Muscle of leg (tissue), 11 donors: ENCODE measurements around the gene ATR. TPM values are rescaled to one million over a fixed set of nuclear protein-coding genes. Genes with fewer than 3 reads are reported as not detected.

Experiments
- DNase-seq: peaks from one replicate; pipeline ENCODE4 v3.0.0; 2013
- H3K27ac ChIP-seq: one replicate; pipeline ENCODE4 v1.5.1; 2013; ENCODE audit warnings: mild to moderate bottlenecking, low read length, control low read depth
- H3K27me3 ChIP-seq: one replicate; pipeline ENCODE4 v1.6.1; 2013; ENCODE audit warnings: low read length; ENCODE audit not compliant: control insufficient read depth, insufficient read depth
- H3K36me3 ChIP-seq: one replicate; pipeline ENCODE4 v1.6.1; 2013; ENCODE audit warnings: low read length; ENCODE audit not compliant: control insufficient read depth, insufficient read depth
- H3K4me1 ChIP-seq: one replicate; pipeline ENCODE4 v1.6.1; 2013; ENCODE audit warnings: low read length; ENCODE audit not compliant: control insufficient read depth, insufficient read depth
- H3K4me3 ChIP-seq: one replicate; pipeline ENCODE4 v1.5.1; 2013; ENCODE audit warnings: low read length, control low read depth
- H3K9me3 ChIP-seq: replicated peaks from 2 replicates; pipeline ENCODE4 v1.6.1; 2013; ENCODE audit warnings: low read depth, low read length; ENCODE audit not compliant: control insufficient read depth
- WGBS: methylation state at CpG from one replicate; pipeline ENCODE4 v1.1.5; 2013; ENCODE audit warnings: missing lambda C conversion rate; ENCODE audit not compliant: insufficient coverage; 5-methylcytosine and 5-hydroxymethylcytosine counted together
- polyA plus RNA-seq, 8 donors: library from polyadenylated mRNA; unstranded; fragments of 120-200 nt; gene quantifications; one replicate each; pipeline versions ENCODE4 v1.2.1 to v1.2.3, GENCODE V29; 2013; ENCODE audit warnings: inconsistent platforms in 1 of 8, low replicate concordance in 1 of 8; ENCODE audit not compliant: insufficient read length in 8 of 8, insufficient read depth in 1 of 8
- total RNA-seq: library from RNA; stranded (reverse); fragments of 120-200 nt; gene quantifications from one replicate; pipeline ENCODE4 v1.2.4, GENCODE V29; 2013

Gene ATR
- total and polyA plus RNA-seq, 9 donors: 9.8 to 16.2 (median 11.4) TPM

GRCh38 chr3:142498397-142499180, 79.9 kb downstream of the ATR start:
- Histone ChIP-seq H3K27me3 (no peaks in the 10 kb centered on the region), H3K9me3 (no peaks in the 10 kb centered on the region), H3K4me3 (no peak overlapping the region), H3K27ac (no peak overlapping the region), H3K36me3 (peaks cover 12% of the 10 kb centered on the region), H3K4me1 (no peaks in the 10 kb centered on the region)
- WGBS: no CpG with 5 or more reads among the region's 2 CpGs
- no peak for DNase-seq

- Histone ChIP-seq H3K36me3 (peaks cover 12% of the 10 kb centered on the region), H3K4me3 (no peak overlapping the region), H3K27ac (no peak overlapping the region), H3K9me3 (no peaks in the 10 kb centered on the region), H3K27me3 (no peaks in the 10 kb centered on the region), H3K4me1 (no peaks in the 10 kb centered on the region)
- WGBS: no CpG with 5 or more reads among the region's 1 CpG
- DNase-seq: no peak
These were observed 80.8 kb downstream of the ATR start for GRCh38 chr3:142497729-142498128.

- H3K36me3 ChIP-seq: peaks cover 20% of the 10 kb centered on the region
- whole genome bisulfite sequencing: no CpG with 5 or more reads among the region's 3 CpGs
- no peak overlapping the region for H3K4me3 ChIP-seq
- H3K4me1 ChIP-seq: no peaks in the 10 kb centered on the region
- H3K9me3 ChIP-seq: no peaks in the 10 kb centered on the region
- no peaks in the 10 kb centered on the region for H3K27me3 ChIP-seq
- no peak overlapping the region for H3K27ac ChIP-seq
- no peak for DNase-seq
These were observed 83.4 kb downstream of the ATR start for GRCh38 chr3:142495103-142495502.

- no peaks in the 10 kb centered on the region for H3K4me1 ChIP-seq
- H3K27me3 ChIP-seq: no peaks in the 10 kb centered on the region
- H3K36me3 ChIP-seq: peaks cover 26% of the 10 kb centered on the region
- no peak for DNase-seq
- 100% methylated on average over 2 of the region's 2 CpGs for WGBS
- H3K4me3 ChIP-seq: no peak overlapping the region
- H3K27ac ChIP-seq: no peak overlapping the region
- H3K9me3 ChIP-seq: no peaks in the 10 kb centered on the region
These were observed 86.3 kb downstream of the ATR start for GRCh38 chr3:142492184-142492583.

- Histone ChIP-seq H3K9me3 (no peaks in the 10 kb centered on the region), H3K4me3 (no peak overlapping the region), H3K36me3 (peaks cover 25% of the 10 kb centered on the region), H3K4me1 (no peaks in the 10 kb centered on the region), H3K27me3 (no peaks in the 10 kb centered on the region), H3K27ac (no peak overlapping the region)
- WGBS: 100% methylated on average over 1 of the region's 5 CpGs
- no peak for DNase-seq
These were observed 88.8 kb downstream of the ATR start for GRCh38 chr3:142489572-142490323.

- DNase-seq: no peak
- H3K36me3 ChIP-seq: peaks cover 36% of the 10 kb centered on the region
- H3K27ac ChIP-seq: no peak overlapping the region
- H3K27me3 ChIP-seq: no peaks in the 10 kb centered on the region
- no CpG with 5 or more reads among the region's 4 CpGs for WGBS
- H3K9me3 ChIP-seq: peaks cover 16% of the 10 kb centered on the region
- H3K4me3 ChIP-seq: no peak overlapping the region
- no peaks in the 10 kb centered on the region for H3K4me1 ChIP-seq
These were observed 93.6 kb downstream of the ATR start for GRCh38 chr3:142484912-142485435.

- H3K27ac ChIP-seq: no peak overlapping the region
- no peak for DNase-seq
- H3K9me3 ChIP-seq: peaks cover 16% of the 10 kb centered on the region
- H3K4me1 ChIP-seq: no peaks in the 10 kb centered on the region
- peaks cover 24% of the 10 kb centered on the region for H3K36me3 ChIP-seq
- H3K27me3 ChIP-seq: no peaks in the 10 kb centered on the region
- no peak overlapping the region for H3K4me3 ChIP-seq
- WGBS: no CpG with 5 or more reads among the region's 2 CpGs
These were observed 97.3 kb downstream of the ATR start for GRCh38 chr3:142481196-142481595.

- H3K4me1 ChIP-seq: no peaks in the 10 kb centered on the region
- H3K36me3 ChIP-seq: peaks cover 3% of the 10 kb centered on the region
- WGBS: 94% methylated on average over 2 of the region's 4 CpGs
- H3K4me3 ChIP-seq: no peak overlapping the region
- H3K9me3 ChIP-seq: peaks cover 6% of the 10 kb centered on the region
- H3K27ac ChIP-seq: no peak overlapping the region
- DNase-seq: no peak
- no peaks in the 10 kb centered on the region for H3K27me3 ChIP-seq
These were observed 107.7 kb downstream of the ATR start for GRCh38 chr3:142470826-142471225.

GRCh38 chr3:142468456-142468855, 110.1 kb downstream of the ATR start:
- Histone ChIP-seq H3K4me1 (no peaks in the 10 kb centered on the region), H3K36me3 (peaks cover 3% of the 10 kb centered on the region), H3K4me3 (no peak overlapping the region), H3K9me3 (peaks cover 4% of the 10 kb centered on the region), H3K27me3 (no peaks in the 10 kb centered on the region), H3K27ac (no peak overlapping the region)
- WGBS: 93% methylated on average over 3 of the region's 4 CpGs
- no peak for DNase-seq

- H3K36me3 ChIP-seq: peaks cover 3% of the 10 kb centered on the region
- no peaks in the 10 kb centered on the region for H3K4me1 ChIP-seq
- H3K27me3 ChIP-seq: no peaks in the 10 kb centered on the region
- no peak overlapping the region for H3K4me3 ChIP-seq
- WGBS: no CpG with 5 or more reads among the region's 3 CpGs
- no peaks in the 10 kb centered on the region for H3K9me3 ChIP-seq
- H3K27ac ChIP-seq: no peak overlapping the region
- no peak for DNase-seq
These were observed 110.8 kb downstream of the ATR start for GRCh38 chr3:142467768-142468167.
